AG09319 (cell line): Measurements from ENCODE around the gene STX8.
A peak's percentile ranks its signal among the peaks of the same experiment; 100 is the strongest.
"Not testable (repeated sequence)": the region's sequence is repeated elsewhere in the genome, so short reads cannot be mapped to it uniquely, and the experiment has no call there.

Source experiments
- DNase-seq: peaks from one replicate; pipeline ENCODE4 v3.0.0-alpha.2; 2010; ENCODE audit warnings: low read depth; ENCODE audit errors: extremely low read depth
- TF ChIP-seq, protein P1 (sequence below): IDR thresholded peaks from 2 replicates; pipeline ENCODE4 v1.5.1; 2011; ENCODE audit warnings: low read depth, mild to moderate bottlenecking, inconsistent platforms, low read length, moderate library complexity

Gene STX8

DNA sequence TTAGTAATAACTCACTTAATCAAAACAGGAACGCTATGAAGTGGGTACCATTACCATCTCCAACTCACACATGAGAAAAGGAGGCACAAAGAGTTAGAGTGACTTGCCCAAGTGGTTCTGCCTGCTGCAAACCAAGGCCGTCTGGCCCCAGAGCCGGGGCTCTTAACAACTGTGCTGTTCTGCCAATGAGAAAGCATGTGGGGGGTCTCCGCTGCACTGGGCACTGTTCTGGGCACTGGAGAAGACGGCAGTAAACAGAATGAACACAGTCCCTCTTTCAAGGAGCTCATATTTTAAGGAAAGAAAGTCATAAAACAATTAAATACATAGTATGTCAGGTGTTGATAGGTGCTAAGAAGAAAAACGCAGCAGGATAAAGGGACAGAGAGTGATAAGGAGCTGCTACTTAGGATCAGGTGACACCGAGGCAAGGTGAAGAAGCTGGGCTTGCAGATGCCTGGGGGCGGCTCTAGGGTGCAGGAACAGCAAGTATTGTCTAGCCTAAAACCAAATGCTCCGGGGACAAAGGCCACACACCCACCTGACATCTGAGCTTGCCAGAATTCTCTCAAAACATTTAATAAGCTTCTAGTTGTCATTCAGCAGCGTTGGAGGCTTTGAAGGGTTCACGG, 6.5 kb downstream of the STX8 start:
- no peak for DNase-seq
- TF ChIP-seq, protein P1, sequence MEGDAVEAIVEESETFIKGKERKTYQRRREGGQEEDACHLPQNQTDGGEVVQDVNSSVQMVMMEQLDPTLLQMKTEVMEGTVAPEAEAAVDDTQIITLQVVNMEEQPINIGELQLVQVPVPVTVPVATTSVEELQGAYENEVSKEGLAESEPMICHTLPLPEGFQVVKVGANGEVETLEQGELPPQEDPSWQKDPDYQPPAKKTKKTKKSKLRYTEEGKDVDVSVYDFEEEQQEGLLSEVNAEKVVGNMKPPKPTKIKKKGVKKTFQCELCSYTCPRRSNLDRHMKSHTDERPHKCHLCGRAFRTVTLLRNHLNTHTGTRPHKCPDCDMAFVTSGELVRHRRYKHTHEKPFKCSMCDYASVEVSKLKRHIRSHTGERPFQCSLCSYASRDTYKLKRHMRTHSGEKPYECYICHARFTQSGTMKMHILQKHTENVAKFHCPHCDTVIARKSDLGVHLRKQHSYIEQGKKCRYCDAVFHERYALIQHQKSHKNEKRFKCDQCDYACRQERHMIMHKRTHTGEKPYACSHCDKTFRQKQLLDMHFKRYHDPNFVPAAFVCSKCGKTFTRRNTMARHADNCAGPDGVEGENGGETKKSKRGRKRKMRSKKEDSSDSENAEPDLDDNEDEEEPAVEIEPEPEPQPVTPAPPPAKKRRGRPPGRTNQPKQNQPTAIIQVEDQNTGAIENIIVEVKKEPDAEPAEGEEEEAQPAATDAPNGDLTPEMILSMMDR = no peak

DNA sequence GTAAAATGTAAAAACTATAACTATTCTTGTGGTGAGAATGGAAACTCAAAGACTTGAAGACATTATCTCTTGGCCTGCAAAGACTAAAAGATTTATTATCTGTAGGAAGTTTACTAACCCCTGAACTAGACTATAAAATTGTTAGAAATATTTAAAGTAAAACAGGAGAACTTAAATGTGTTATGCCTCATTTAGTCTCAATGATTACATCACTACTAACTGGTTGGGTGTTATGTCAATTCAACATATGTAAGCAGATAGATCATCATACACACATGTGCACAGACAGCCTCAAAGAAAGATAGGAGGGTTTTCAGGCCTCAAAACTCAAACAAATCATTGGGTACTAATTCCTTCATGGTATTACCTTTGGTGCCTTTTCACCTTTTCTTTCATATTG, 7.6 kb downstream of the STX8 start:
- DNase-seq = no peak
- TF ChIP-seq, protein P1 = no peak

DNA sequence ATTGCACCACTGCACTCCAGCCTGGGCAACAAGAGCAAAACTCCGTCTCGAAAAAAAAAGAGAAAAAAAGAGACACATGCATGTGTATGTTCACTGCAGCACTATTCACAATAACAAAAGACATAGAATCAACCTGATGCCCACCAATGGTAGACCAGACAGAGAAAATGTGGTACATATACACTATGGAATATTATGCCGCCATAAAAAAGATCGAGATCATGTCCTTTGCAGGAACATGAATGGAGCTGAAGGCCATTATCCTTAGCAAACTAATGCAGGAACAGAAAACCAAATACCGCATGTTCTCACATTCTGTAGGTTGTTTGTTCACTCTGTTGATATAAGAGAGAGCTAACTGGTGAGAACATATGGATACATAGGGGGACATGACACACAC, 8.9 kb downstream of the STX8 start:
- DNase-seq = not testable (repeated sequence)

DNA sequence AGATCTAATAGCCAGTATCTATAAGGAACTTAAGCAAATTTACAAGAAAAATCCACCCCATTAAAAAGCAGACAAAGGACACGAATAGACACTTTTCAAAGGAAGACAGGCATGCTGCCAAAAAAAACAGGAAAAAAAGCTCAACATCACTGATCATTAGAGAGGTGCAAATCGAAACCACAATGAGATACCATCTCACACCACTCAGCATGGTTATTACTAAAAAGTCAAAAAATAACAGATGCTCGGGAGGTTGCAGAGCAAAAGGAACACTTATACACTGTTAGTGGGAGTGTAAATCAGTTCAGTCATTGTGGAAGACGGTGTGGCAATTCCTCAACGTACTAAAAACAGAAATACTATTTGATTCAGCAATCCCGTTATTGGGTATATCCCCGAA, 9.6 kb downstream of the STX8 start:
- TF ChIP-seq, protein P1 = no peak
- no peak for DNase-seq

DNA sequence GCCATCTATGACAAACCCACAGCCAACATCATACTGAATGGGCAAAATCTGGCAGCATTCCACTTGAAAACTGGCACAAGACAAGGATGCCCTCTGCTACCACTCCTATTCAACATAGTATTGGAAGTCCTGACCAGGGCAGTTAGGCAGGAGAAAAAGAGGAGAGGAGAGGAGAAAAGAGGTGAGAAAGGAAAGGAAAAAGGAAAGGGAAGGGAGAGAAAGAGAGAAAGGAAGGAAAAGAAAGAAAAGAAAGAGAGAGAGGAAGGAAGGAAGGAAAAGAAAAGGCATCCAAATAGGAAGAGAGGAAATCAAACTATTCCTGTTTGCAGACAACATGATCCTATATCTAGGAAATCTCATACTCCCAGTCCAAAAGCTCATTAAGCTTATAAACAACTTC, 11.5 kb downstream of the STX8 start:
- TF ChIP-seq, protein P1 = no peak
- DNase-seq = no peak

DNA sequence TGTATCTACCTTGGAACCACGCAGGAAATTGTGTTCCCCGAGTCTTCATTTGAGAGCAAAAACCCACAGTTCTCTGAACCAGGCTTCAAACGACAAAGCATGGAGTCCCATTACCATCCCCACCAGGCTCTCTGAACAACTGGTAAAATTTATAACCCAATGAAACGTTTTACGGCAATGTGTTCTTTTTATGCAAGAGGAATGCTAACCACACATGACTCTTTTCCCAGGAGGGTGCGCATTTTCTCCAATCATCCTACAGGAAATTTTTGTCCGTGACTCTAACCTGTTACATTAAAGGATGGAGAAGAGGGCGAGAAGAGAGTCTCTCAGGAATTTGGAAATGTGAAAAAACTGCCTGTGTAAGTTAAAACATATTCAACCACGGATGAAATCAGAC, 17.8 kb downstream of the STX8 start:
- TF ChIP-seq, protein P1 = no peak
- no peak for DNase-seq

DNA sequence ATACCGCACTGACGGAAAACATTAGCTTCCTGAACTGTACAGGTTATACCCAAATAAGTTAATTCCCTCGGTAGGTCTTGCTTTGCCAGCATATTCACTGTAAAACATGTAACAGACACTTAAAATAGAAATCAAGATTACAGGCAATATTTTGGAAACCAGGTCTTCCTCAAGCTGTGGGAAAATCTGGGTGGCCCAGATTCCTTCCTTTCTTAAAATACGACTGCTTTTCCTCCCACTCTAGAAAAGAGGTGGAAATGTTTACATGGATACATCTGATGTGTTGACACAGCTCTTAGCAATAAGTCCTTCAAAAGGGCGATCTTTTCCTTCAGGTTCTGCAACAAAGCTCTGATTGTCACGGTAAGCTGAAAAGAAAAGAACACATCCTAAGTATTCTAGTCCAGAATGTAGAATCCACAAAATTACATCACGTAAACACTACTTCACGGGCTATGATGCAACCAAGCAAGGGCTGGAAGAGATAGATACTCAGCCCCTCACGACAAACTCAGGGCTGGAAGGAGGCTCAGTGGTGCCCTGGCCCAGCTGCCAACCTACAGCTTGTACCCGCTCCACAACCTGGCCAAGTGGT, 18.4 kb downstream of the STX8 start:
- TF ChIP-seq, protein P1 = no peak
- no peak for DNase-seq

DNA sequence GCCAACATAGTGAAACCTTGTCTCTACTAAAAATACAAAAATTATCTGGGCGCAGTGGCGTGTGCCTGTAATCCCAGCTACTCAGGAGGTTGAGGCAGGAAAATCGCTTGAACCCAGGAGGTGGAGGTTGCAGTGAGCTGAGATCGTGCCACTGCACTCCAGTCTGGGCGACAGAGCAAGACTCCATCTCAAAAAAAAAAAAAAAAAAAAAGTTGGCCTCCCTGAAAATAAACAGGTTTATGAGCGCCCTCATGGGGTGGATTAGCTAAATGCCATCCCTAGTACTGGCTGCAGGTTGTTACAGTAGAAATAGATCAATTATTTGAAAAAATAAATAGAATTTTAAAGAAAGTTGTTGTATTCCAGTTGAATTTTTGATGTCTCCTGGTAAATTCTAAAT, 20.9 kb downstream of the STX8 start:
- DNase-seq = not testable (repeated sequence)
- TF ChIP-seq, protein P1 = peak; percentile 37
